Lung (tissue), 4 donors: ENCODE results near the gene CTAGE8. TPM values are rescaled to one million over a fixed set of nuclear protein-coding genes. Genes with fewer than 3 reads are reported as not detected.

Experiments
- polyA plus RNA-seq, 2 donors: library from polyadenylated mRNA; stranded (reverse); fragments of 200-250 nt; gene quantifications; one replicate each; pipeline ENCODE4 v1.2.1, GENCODE V29; 2013
- total RNA-seq, 2 donors: library from RNA; depleted of rRNA in 1 of 2; stranded (reverse); fragments of >200 nt in 1 of 2; gene quantifications; one replicate each; pipeline ENCODE4 v1.2.1, GENCODE V29; 2014 to 2021
- donor health status: Bipolar disorder and iron deficiency.
- donor health status: healthy.
- donor health status: DM: yes; HTN: yes; CAD: no.

Gene CTAGE8
- total and polyA plus RNA-seq, 4 donors = 0.76 to 2.4 (median 0.92) TPM; not detected in 1

Other genes starting within 250 kb of the CTAGE8 start
- not detected for gene OR2A5, start 220.3 kb downstream of the CTAGE8 start, total RNA-seq
- gene OR2A5, start 220.3 kb downstream of the CTAGE8 start, polyA plus RNA-seq = not detected
- gene OR2A25, start 199.5 kb downstream of the CTAGE8 start, total RNA-seq = not detected
- not detected for gene OR2A25, start 199.5 kb downstream of the CTAGE8 start, polyA plus RNA-seq
- gene OR2A12, start 183.0 kb downstream of the CTAGE8 start, total RNA-seq = under 1 TPM in 1 of 2 donors, not detected in 1; 0.06 TPM
- gene OR2A12, start 183.0 kb downstream of the CTAGE8 start, polyA plus RNA-seq = not detected
- not detected for gene OR2A2, start 159.7 kb downstream of the CTAGE8 start, total RNA-seq
- not detected for gene OR2A2, start 159.7 kb downstream of the CTAGE8 start, polyA plus RNA-seq
- gene OR2A14, start 146.1 kb downstream of the CTAGE8 start, total RNA-seq = not detected
- gene OR2A14, start 146.1 kb downstream of the CTAGE8 start, polyA plus RNA-seq = not detected
- 1 to 10 TPM; 4.4 to 8.2 TPM for gene CTAGE4, start 85.8 kb downstream of the CTAGE8 start, total RNA-seq
- 1 to 10 TPM in 1 of 2 donors, under 1 TPM in 1; 0.16 to 4.3 TPM for gene CTAGE4, start 85.8 kb downstream of the CTAGE8 start, polyA plus RNA-seq
- gene ARHGEF35, start 73.5 kb downstream of the CTAGE8 start, total RNA-seq = 10 to 100 TPM in 1 of 2 donors, 1 to 10 TPM in 1; 9.0 to 10.8 TPM
- gene ARHGEF35, start 73.5 kb downstream of the CTAGE8 start, polyA plus RNA-seq = 10 to 100 TPM in 1 of 2 donors, 1 to 10 TPM in 1; 8.4 to 12.4 TPM
- gene OR2A42, start 29.7 kb downstream of the CTAGE8 start, total RNA-seq = under 1 TPM in 1 of 2 donors, not detected in 1; 0.26 TPM
- under 1 TPM; 0.02 to 0.04 TPM for gene OR2A42, start 29.7 kb downstream of the CTAGE8 start, polyA plus RNA-seq
- 10 to 100 TPM in 1 of 2 donors, 1 to 10 TPM in 1; 6.5 to 19.5 TPM for gene OR2A7, start 4.5 kb downstream of the CTAGE8 start, total RNA-seq
- gene OR2A7, start 4.5 kb downstream of the CTAGE8 start, polyA plus RNA-seq = 1 to 10 TPM; 1.3 to 2.0 TPM
- gene OR2A1, start 43.1 kb upstream of the CTAGE8 start, total RNA-seq = not detected
- under 1 TPM; 0.18 to 0.23 TPM for gene OR2A1, start 43.1 kb upstream of the CTAGE8 start, polyA plus RNA-seq
- gene ARHGEF5, start 86.1 kb upstream of the CTAGE8 start, total RNA-seq = 10 to 100 TPM; 21.7 to 27.1 TPM
- 1 to 10 TPM; 4.5 to 9.6 TPM for gene ARHGEF5, start 86.1 kb upstream of the CTAGE8 start, polyA plus RNA-seq
- gene NOBOX, start 134.4 kb upstream of the CTAGE8 start, total RNA-seq = not detected
- gene NOBOX, start 134.4 kb upstream of the CTAGE8 start, polyA plus RNA-seq = not detected